GM11168 (cell line): ENCODE results near the gene MEA1.
"Not testable (repeated sequence)": the region's sequence is repeated elsewhere in the genome, so short reads cannot be mapped to it uniquely, and the experiment has no call there.

Source experiments
- in situ Hi-C: fragments of 300-500 bp; cut with MboI; formaldehyde crosslinking; loops from one replicate; pipeline ENCODE4 v1.12.0; 2022; ENCODE audit warnings: low sequenced_read_pairs; ENCODE audit not compliant: unreplicated experiment

MEA1 gene

DNA sequence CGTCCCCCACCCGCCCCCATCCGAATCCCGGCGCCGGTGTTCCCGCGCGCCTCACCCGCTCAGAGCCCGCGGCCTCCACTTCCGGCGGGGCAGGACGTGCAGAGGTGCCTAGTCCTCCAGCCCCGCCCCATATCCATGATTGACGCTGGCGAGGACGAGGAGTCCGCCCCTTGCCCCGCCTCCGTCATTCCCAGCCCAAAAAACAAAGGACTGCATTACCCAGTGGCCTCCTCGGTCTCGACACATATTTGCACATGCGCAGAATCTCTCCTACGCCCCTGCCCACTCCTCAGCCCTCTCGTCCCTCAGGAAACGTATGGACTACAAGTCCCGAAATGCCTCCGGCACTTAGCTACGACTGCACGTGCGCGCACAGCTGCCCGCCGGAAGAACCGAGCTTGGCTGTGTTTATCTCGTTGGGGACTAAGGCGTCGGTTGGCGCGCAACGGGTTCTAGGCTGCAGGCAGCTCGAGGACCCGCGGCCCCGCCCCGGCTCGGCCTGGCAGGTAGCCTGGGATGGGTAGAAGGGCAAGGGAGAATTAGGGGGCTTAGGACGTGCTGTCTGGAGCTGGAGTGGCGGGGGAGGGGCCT lies at the start of gene MEA1, which contains the start of gene KLHDC3:
MEA1 (minus strand) TSS at position 104 of the 591 bp plus-strand sequence. CDS start 133 bp downstream, outside the sequence.
KLHDC3 (plus strand) TSS at position 407 of the 591 bp plus-strand sequence. CDS start 2,944 bp downstream, outside the sequence.
- in situ Hi-C loops: no loop called here

DNA sequence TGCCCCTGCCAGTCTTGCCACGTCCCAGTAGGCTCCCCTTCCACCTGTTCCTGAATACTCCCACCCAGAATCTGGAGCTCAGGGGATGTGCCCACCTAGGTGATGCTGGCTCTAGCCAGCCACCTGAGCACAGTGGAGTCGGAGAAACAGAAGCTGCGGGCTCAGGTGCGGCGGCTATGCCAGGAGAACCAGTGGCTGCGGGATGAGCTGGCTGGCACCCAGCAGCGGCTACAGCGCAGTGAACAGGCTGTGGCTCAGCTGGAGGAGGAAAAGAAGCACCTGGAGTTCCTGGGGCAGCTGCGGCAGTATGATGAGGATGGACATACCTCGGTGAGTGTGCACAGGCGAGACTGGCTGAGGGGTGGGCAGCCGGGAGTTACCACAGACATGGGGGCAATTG lies 49.1 kb upstream of the MEA1 start:
- in situ Hi-C loops: no loop called here

DNA sequence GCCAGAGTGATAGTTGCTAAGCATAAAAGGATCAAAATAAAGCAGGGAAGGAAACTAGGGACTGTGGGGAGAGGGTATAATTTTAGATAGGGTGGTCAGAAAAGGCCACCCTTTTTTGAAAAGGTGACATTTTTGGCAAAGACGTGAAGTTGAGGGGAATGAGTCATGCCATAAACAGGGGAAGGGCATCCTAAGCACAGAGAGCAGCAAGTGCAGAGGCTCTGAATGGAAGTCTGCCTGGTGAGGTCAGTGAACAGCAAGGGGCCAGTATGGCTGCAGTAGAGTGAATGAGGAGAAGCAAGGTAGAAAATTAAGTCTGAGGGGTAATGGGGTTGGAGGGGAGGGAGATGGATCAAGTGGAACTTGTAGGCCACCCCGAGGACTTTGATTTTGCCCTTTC lies 48.1 kb upstream of the MEA1 start:
- in situ Hi-C loops: no loop called here

DNA sequence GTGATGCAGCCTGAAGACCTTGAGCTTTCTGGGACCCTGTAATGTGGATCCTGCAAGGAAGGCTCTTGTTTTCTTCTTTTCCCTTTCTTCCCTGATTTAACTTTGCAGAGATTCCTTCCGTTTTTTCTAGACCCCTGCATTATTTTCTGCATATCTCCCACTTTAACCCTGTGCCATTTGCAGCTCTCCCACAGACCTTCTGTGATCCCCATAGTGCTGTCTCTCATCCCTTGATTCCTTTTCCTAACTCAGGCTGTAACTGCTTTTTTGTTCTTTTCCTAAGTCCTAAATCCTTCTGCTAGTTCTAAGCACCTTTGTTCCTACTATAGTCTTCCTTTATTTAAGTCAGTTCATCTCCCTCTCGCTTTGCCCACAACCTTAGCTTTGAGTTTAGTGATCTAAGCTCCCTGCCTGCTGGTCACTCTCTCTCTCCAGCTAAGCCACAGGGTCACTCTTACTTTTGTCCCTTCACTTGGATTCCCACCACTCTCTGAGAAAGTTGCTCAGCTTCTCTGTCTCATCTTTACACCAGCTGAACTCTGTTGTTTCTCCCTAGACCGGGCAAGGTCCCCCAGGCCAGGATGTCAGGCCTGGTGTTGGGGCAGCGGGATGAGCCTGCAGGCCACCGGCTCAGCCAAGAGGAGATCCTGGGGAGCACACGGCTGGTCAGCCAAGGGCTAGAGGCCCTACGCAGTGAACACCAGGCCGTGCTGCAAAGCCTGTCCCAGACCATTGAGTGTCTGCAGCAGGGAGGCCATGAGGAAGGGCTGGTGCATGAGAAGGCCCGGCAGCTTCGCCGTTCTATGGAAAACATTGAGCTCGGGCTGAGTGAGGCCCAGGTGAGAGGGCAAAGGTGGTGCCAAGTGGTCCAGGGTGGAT lies 47.2 kb upstream of the MEA1 start:
- in situ Hi-C loops: no loop called here

DNA sequence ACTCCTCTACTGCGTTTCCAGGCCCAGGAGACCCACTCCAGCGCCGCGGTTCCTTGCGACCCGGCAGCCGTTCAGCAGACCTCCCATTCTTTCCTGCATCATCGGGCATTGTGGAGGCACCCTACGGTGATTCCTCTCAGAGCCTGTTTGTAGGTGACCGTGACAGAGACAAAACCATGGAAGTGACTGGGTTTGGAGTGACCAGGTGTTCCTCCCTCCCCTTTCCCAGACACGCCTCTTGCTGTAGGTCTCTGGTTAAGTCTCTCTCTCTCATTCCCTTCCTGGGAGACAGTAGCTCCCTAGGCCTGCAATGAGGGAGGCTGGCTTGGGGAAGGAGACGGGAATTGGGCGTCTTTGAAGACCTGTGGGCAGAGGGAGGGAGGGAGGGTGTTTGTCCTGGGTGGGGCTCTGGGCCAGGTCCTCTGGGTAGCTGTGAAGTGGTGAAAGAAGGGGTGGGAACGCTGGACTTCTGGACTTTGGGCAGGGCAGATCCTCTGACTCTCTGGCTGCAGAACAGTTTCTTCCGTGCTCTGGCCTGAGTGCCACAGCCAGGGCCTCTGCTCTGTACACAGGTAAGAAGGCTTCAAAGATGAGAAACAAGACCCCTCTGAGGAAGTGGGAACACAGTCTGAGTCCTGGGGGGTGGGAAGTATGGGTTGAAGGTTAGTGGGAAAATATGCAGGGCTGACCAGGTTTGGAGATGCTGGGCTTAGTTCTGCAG lies 46.4 kb upstream of the MEA1 start:
- in situ Hi-C loops: no loop called here

DNA sequence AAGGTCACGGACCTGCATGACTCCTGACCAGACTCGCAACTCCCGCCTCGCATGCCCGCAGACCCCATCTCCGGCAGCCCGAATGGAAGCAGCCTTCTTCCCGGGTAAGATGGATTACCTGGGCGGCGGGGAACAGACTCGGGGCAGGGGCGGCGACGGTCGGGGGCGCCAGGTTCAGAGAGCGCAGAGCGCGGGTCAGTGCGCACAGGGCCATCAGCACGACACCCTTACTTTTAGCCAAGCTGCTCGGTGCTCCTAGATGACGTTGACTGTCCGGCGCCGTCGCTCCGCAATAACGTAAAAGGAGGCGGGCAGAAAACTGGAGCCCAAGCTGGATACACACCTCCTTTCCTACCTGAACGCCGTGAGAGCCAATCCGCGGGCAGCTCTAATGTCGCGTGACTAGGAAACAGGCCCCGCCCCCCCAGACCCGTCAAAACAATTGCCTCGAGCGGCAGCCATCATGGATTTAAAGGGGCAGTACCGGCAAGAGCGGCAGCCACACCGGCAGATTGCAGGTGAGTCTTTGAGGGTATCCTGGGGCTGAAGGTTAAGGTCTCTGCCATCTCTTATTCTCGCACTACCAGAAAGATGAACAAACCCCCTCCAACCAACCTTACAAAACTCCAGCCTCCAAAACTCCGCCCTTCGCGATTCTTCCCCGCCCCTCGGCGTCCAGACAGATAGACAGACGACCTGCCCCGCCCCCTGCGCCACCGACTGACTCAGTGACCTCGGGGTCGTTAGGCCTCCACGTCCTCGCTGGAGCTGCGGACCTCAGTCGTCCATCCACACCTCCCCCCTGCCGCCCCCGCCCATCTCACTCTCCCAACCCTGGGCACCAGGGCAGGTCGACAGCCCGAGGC lies 45.7 kb upstream of the MEA1 start, which contains the start of the genes KLC4 and MRPL2:
KLC4 (plus strand) TSS at position 464 of the 866 bp plus-strand sequence. CDS start 1,705 bp downstream, outside the sequence.
MRPL2 (minus strand) TSS at position 267 of the 866 bp plus-strand sequence; CDS start at position 214, 53 bp downstream.
- in situ Hi-C loops: no loop called here

DNA sequence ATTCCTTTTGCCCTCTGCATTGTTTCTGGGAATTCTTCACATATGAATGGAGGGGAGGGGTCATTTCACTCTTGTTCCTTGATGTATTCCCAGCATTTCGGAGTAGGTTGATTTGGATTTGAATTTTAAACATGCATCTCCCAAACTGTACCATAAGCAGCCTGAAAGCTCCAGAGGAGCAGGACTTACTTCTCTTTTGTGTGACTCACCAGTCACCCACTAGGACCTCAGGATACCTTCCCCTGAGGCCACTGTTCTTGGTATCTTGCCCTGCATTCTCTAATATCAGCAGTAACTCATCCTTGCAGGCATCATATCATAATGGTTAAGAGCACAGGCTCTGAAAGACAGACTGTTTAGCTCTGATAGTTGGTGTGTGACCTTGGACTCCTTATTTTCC lies 44.8 kb upstream of the MEA1 start:
- in situ Hi-C loops: no loop called here

DNA sequence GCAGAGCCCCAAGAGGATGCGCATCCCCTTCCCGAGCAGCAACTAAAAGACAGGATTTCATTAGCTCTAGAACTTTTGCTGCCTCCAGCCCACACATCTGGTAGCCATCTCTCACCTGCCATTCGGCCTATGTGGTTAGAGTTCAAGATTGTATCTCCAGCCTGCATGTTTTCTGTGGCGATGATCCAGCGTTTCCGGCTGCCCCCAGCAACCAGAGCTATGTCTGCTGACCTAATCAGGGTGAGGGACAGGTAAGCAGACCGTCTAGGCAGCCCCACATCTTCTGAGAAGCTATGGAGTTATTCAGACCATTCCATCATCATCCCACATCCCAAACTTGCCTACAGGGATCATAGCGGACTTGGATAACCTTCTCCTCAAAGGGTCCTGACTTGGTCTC lies 42.2 kb upstream of the MEA1 start:
- in situ Hi-C loops: no loop called here

DNA sequence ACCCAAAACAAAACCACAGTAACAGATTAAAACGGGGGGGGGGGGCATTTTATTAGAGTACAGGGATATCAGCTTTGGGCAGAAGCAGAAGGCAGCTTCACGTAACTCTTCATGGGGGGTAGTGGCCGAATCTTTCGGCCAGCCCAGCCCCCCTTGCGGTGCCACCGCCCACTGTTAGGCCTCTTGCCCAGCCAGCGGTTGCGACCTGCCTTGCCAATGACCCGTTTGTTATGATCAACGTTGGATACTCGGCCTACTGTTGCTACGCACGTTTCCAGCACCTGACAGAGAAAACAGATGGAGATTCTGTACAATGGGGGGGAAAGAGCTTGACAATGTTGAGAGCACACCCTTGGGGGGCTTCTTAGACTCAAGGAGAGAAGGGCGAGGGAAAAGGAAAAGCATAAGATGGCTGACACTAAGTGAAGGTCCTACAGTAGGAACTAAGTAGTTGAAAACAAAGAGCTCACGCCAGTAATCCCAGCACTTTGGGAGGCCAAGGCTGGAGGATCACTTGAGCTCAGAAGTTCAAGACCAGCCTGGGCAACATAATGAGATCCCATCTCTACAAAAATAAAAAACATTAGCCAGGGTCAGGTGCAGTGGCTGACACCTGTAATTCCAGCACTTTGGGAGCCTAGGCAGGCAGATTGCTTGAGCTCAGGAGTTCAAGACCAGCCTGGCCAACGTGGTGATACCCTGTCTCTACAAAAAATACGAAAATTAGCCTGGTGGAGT lies 40.6 kb upstream of the MEA1 start:
- in situ Hi-C loops: no loop called here

DNA sequence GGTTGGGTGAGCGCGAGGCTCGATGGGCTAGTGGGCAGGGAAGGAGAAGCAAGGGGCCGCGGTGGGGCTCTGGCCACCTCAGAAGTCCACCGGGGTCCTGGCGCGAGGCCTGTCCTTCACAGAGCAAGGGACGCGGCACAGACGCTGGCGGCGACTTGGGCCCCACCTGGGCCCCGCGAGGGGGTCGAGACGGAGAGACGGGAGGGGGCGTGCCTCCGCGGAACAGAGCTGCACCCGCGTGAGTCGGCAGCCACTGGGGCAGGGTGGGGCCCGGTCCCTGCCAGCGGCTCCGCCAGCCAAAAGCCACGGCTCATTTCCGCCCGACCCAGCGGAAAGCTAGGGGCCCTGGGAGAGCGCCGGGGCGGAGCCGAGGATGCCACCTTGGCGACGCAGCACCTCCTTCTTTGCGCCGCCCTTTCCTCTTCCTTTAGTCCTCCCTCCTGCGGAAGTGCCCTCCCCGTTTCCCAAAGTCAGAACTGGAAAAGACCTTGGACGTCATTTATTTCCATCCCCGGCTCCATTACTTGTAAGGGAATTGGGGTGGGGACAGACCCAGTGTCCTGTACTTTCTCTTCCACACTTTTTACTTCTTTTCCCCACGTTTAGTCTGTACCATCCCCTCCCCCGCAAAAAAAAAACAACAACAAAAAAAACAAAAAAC lies 39.9 kb upstream of the MEA1 start, which contains the start of gene CUL7:
CUL7 (minus strand) TSS at position 307 of the 661 bp plus-strand sequence. CDS start 1,063 bp downstream, outside the sequence.
- in situ Hi-C loops: no loop called here

DNA sequence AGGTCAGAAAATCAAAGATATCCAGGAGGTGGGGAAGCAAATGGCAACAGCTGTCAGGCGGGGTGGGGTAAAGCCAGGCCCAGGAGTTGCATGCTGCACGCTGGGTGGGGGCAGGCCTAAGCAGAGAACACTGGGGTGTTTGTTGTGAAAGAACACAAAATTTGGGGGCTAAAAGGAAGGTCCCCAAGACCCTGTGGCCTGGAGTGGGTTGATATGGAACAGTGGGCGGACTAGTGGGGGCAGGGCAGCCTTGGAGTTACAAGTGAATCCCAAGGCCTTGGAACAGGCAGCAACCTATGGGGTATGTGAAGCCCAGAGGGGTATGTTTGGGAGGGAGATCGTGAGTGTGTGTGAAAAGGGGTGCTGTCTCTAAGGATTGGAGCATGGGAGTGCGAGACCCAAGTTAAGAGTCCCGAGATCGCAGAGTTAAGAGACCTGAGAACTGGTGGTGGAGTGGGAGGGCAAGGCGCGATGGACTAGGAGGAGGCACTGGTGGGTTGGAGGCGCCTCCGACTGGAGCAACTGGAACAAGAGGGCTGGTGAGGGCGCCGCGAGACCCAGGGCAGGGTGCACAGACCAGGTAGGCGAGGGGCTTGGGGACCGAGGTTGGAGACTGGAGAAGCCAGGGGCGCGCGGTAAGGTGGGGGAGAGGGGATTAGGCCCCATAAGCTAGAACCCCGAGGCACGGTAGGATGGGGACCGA lies 39.2 kb upstream of the MEA1 start:
- in situ Hi-C loops: no loop called here

DNA sequence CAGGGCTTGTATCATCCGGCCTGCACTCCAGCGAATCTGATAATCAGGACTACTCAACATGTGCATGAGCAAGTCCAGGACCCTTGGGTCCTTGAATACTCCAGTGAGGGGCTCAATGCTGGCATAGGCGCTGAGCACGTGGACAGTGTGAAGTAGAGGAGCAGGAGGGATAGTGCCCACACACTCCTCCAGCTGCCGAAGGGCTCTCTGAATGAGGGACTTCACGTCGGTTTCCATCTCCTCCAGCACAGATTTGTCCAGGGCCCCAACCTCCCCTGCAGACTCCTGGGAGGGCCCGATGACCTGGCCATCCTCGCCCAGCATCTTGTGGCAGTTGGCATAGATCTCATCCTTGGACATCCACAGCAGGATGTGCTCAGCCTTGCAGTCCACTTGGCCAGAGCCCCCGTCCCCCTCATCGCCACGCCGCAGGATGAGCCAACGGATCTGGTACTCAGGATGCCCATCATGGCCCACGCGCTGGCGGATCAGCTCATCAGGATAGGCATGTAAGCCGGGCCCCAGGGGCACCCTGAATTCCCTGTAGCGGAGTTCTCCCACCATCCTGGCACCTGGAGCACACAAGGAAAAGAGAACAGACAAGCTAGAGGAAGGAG lies 38.6 kb upstream of the MEA1 start:
- in situ Hi-C loops: no loop called here

DNA sequence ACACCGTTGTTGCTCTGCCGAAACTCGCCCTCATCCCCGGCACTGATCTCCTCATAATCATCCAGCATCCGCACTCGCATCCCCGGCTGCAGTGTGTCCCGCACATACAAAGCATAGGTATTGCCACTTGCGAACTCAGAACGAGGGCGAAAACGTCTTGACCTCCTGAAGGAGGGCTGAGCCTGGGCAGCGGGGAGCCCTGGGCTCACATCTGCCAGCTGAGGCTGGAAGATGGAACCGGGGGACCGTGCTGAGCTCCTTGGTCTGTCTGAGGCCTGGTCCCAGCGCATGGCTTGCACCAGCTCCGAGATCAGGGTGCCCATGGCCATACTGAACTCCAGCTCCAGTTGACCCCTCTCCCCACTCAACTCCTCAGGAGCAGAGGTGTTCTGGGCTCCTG lies 37.2 kb upstream of the MEA1 start:
- in situ Hi-C loops: no loop called here

DNA sequence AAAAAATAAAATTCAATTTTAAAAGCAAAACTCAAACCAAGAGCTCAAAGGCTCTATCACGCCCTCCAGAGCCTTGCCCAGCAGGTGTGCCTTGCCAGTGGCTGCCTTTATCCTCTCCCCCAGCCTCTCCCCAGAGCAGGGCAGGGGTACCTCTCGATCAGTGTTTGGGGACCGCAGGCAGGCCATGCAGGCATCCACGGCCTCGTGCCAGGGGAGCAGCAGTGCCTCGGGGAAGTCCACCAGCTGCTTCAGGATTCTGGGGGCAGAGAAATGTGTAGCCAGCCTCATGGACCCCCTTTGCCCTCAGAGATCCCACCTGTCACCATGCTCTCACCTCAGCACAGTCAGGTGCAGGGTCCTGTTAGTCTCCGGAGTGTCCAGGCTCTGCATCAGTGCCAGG lies 34.3 kb upstream of the MEA1 start:
- in situ Hi-C loops: no loop called here

DNA sequence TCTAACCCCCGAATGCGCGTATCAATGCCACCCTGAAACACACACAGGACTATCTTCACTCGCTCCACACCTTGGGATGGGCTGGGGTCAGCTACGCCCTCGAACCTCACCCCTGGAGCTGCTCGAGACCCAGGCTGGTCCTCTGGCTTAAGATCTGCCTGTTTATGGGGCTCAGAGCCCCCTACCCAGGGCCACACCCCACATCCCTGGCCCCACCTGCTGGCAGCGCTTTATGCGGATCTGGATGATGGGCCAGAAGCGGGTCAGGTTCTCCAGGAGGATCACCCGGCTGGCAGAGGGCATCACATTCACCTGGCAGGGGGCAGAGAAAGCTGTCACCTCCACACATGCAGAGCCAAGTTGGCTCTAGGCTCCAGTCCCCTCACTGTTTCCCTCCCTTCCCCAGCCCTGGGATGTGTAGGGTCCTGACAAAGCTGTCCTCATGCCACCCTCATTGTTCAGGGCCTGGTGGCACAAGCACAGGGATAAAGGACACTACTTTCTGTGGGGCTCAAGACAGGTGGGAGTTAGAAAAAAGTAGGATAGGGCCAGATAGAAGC lies 31.7 kb upstream of the MEA1 start:
- in situ Hi-C loops: no loop called here

DNA sequence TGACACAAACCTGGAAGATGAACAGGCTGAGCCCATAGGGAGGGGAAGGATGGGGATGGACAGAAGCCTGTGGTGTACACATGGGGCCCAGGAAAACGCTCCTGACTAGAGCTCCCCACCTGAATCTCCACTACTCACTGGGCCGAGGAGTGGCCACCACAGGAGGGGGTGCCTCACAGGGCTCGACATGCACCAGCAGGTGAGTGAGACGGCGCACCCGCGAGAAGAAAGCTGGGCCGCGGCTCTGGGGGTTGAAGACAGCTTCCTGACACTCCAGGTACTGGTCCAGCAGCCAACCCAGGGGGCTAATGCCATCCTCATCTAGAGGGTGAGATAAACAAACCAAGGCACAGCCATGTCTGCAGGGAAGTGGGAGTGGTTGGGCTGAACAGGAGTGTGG lies 29.6 kb upstream of the MEA1 start:
- in situ Hi-C loops: no loop called here

DNA sequence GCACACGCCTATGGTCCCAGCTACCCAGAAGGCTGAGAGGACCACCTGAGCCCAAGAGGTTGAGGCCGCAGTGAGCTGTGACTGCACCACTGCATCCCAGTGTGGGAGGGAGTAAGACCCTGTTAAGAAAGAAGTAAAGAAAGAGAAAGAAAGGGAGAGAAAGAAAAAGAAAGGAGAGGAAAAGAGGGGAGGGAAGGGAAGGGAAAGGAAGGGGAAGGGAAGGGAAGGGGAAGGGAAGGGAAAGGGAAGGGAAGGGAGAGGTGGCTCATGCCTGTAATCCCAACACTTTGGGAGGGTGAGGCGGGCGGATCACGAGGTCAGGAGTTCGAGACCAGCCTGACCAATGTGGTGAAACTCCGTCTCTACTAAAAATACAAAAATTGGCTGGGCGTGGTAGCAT lies 27.7 kb upstream of the MEA1 start:
- in situ Hi-C loops: not testable (repeated sequence)
